AG09319 (cell line): Measurements from ENCODE around the gene NLGN1.

Source experiments
- DNase-seq: peaks from one replicate; pipeline ENCODE4 v3.0.0-alpha.2; 2010; ENCODE audit warnings: low read depth; ENCODE audit errors: extremely low read depth
- TF ChIP-seq, protein P1 (sequence below): IDR thresholded peaks from 2 replicates; pipeline ENCODE4 v1.5.1; 2011; ENCODE audit warnings: low read depth, mild to moderate bottlenecking, inconsistent platforms, low read length, moderate library complexity

NLGN1 gene

GRCh38 chr3:173734895-173735294, 337.4 kb downstream of the NLGN1 start:
- no peak for DNase-seq
- TF ChIP-seq, protein P1, sequence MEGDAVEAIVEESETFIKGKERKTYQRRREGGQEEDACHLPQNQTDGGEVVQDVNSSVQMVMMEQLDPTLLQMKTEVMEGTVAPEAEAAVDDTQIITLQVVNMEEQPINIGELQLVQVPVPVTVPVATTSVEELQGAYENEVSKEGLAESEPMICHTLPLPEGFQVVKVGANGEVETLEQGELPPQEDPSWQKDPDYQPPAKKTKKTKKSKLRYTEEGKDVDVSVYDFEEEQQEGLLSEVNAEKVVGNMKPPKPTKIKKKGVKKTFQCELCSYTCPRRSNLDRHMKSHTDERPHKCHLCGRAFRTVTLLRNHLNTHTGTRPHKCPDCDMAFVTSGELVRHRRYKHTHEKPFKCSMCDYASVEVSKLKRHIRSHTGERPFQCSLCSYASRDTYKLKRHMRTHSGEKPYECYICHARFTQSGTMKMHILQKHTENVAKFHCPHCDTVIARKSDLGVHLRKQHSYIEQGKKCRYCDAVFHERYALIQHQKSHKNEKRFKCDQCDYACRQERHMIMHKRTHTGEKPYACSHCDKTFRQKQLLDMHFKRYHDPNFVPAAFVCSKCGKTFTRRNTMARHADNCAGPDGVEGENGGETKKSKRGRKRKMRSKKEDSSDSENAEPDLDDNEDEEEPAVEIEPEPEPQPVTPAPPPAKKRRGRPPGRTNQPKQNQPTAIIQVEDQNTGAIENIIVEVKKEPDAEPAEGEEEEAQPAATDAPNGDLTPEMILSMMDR, result no peak

DNA sequence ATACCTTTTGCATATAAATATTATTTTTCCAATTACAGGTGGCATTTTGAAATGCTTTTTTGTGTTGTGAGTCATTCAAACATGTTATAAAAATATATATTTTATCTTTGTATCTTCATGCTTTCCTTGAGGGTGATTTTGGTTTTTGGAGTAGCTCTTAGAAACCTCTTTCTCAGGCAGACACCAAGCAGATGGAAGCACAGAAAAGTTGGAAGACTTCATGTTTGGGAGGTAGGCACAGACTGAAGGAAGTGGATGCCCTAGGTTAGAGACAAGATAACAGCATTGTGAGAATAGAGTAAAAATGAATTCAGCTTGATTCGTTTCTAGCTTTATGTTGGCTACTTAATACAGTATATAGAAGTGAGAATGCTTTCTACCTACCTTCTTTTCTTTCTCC, 338.3 kb downstream of the NLGN1 start:
- no peak for DNase-seq
- TF ChIP-seq, protein P1, result no peak

DNA sequence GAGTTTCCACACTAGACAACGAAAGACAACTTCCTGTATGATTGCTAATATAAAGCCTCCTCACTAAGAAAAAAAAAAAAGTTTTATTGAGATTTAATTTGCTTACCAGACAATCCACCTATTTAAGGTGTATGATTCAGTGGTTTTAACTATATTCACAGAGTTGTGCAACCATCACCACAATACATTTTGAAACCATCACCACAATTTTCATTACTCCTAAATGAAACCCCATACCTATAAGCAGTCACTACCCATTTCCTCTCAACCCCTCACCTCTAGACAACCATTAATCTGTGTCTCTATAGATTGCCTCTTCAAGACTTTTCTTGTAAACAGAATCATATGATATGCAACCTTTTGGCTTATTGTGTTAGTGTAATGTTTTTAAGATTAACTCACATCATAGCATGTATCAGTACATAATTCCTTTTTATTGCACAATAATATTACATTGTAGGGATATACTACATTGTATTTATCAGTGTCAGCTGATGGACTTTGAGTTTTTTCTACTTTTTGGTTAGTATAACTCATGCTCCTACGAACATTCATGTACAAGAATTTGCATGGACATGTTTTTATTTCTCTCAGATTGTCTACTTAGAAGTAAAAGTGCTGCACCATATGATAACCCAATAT, 339.7 kb downstream of the NLGN1 start:
- DNase-seq, result no peak
- TF ChIP-seq, protein P1, result no peak

DNA sequence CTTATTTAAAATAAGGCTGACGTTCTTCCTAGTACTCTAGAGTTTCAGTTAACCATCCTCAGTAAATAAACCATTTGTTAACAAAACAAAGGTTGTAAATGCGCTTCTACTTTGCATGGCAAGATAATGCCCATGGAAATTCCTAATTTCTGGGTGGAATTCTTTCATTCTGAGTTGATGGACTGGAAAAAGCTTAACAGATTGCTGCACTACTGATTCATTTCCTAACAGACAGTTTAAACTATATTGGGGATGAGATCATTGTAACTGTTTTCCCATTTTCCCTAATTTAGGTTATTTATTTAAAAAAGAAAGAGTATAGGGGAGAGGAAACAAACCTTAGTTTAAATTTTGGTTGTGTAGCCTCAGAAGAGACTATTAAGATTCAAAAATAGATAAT, 342.2 kb downstream of the NLGN1 start:
- no peak for DNase-seq
- TF ChIP-seq, protein P1, result no peak

DNA sequence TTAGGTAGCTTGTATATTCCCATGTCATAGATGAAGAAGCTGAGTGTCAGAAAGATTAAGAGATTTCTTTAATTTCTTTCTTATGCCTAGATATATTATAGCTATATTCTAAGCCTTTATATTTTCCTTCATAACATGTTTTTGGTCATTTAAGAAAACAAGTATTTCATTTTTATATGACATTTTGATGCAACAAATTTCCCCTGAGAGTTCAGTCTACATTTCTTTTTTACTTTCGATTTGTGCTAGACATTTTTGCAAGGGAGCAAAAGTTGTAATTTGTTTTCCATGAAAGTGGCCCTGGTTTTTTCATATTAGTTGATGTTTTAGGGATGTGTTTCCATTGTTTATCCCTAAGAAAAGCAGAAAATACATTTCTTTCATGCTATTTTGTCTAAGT, 344.9 kb downstream of the NLGN1 start:
- no peak for DNase-seq
- TF ChIP-seq, protein P1, result no peak

GRCh38 chr3:173743111-173743510, 345.6 kb downstream of the NLGN1 start:
- no peak for DNase-seq
- TF ChIP-seq, protein P1, result no peak

GRCh38 chr3:173743516-173743915, 346.0 kb downstream of the NLGN1 start:
- TF ChIP-seq, protein P1, result no peak
- DNase-seq, result no peak
